NCI-H187 (cell line): ENCODE measurements around the gene IRX3.

ENCODE experiments used
- DNase-seq, 2 experiments: peaks; one replicate each; lab custom pipeline; 2025; lab: John Stamatoyannopoulos, UW

IRX3 gene

GRCh38 chr16:54290833-54291655 is 4.5 kb upstream of the IRX3 start:
- DNase-seq, result no peak

GRCh38 chr16:54289945-54290832 is 3.6 kb upstream of the IRX3 start:
- no peak for DNase-seq

- DNase-seq, result no peak
These were observed 2.8 kb upstream of the IRX3 start for GRCh38 chr16:54289242-54289944.

GRCh38 chr16:54288835-54289241 is 2.3 kb upstream of the IRX3 start:
- no peak for DNase-seq

- no peak for DNase-seq
These were observed 1.6 kb upstream of the IRX3 start for GRCh38 chr16:54288030-54288834.

GRCh38 chr16:54287131-54288029 is 793 bp upstream of the IRX3 start:
- no peak for DNase-seq

- DNase-seq, result no peak
These were observed 559 bp downstream of the IRX3 start for GRCh38 chr16:54286090-54286365.

GRCh38 chr16:54285414-54286089 is 1.0 kb downstream of the IRX3 start:
- no peak for DNase-seq

GRCh38 chr16:54284931-54285413 is 1.6 kb downstream of the IRX3 start:
- no peak for DNase-seq

- no peak for DNase-seq
These were observed 2.2 kb downstream of the IRX3 start for GRCh38 chr16:54284319-54284930.

- DNase-seq, result no peak
These were observed 2.8 kb downstream of the IRX3 start for GRCh38 chr16:54283725-54284318.

- DNase-seq, result no peak
These were observed 3.5 kb downstream of the IRX3 start for GRCh38 chr16:54282928-54283724.

GRCh38 chr16:54282202-54282927 is 4.2 kb downstream of the IRX3 start:
- DNase-seq, result no peak

GRCh38 chr16:54281535-54282201 is 4.9 kb downstream of the IRX3 start:
- DNase-seq, result no peak

- DNase-seq, result no peak
These were observed 5.8 kb downstream of the IRX3 start for GRCh38 chr16:54280751-54281150.

- no peak for DNase-seq
These were observed 8.5 kb downstream of the IRX3 start for GRCh38 chr16:54277845-54278703.
